Kidney capillary endothelial cell (primary cell): ENCODE measurements around the gene PSTPIP1.

Experiments used
- DNase-seq: peaks from one replicate; pipeline ENCODE4 v3.0.0-alpha.2; 2018; ENCODE audit warnings: low spot score

Gene PSTPIP1

DNA sequence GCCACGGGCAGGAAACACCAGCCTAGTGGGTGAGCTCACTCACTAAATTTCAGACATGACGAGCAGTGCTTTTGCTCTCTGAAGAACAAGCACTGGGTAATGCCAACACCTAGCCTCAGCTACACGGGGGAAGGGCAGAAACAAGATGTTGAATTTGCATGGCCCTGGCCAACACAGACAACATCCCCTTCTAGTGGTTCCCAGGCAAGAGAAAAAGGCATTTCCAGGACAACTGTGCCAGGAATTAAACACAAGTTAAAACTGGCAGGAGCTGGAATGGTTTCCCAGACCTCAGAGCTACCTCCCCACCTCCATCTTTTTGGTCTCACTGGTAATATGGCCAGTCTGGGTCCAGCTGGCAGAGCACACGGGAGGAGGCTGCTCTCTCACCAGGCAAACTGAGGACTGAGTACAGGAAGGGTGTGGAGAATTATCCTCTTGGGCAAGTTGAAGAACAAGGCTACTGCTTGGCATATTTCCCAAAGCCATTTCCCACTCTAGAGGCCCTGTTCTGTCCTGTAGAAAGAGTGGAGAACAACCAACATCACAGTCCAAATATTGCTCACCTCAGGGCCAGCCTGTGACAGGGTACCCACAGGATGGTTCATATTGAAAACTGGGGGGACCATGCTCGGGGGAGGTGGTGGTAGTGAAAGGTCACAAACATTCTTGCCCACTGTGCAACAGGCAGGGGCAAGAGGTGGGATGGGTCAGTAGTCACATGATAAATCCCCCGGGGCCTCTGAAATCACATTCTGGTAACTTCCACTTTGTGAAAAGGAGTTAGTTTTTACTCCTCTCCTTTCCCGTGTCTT, 49.5 kb downstream of the PSTPIP1 start:
- no peak for DNase-seq

DNA sequence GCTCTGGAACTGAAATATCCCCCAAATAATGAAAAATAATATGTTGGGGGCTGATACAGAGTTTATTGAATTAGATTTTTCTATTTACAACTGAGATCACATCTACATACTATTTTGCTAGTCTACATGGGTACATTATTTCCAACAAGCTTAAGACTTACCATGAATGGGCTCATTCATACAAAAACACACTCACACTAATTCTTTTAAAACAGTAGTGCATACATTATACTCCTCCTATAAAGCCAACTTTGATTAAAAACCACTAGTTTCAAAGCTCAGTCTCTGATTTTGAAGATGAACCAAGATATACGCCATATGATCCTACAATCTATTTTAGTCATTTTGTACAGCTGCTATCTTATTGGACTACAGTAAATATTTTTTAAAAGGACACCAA, 51.1 kb downstream of the PSTPIP1 start:
- no peak for DNase-seq

DNA sequence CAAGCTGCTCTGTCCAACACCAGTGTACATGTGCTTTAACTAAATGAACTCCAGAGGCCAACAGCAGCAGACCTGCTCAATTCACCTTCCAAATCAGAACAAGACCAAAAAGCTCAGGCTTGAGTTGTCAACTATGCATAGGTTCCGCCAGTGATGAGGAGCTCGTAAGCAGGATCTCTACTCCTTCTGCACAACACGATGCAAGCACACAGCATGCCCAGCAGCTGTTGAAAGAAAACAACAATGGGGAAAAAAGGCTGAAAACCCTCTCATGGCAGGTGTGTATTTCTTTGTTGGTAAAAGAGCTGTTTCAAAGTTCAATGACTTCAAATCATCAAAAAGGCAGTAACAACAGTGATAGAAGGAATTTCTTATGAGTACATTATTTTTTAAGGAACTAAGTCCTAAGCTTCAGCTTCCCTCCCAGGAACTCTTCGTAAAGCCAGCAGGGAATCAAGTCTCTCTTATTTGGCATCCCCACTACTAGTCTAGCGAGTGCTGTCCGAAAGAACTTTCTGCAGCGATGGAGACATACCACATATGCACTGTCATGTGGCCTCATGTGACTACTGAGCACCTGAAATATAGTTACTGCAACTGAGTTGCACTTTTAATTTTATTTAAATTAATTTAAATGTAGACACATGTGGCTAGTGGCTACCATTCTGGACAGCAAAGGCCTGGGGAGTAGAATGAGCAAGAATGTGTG, 51.9 kb downstream of the PSTPIP1 start:
- DNase-seq, result no peak

DNA sequence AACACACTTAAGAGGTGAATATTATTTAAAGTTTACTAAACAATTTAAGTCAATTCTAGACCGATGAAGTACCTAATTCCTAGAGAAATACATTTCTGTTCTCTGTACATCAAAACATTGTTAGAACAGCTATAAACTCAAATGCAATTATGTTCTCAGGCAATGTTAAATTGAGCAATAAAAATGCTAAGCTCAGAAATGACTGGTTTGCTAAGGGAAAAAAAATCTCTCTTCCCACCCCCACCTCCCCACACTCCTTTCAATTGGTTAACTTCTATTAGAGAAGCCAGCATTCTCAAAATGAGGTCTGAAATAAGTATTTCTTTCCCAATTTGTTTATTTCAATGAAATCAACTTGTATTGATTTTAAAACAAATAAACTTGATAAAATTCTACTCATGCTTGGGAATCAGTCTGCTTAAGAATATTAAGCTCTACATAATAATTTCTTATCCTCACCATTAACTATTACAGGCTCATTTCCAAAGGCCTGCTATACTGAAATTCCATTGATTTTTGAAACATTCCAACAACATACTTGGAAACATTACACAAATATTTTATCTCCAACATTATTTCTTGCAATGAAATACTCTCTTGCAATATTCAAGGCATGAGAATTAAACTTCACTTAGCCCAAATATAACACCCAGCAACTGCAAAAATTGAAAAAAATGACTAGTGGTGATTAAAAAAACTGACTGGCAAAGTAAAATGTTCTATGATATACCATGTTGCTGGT, 53.4 kb downstream of the PSTPIP1 start:
- no peak for DNase-seq

DNA sequence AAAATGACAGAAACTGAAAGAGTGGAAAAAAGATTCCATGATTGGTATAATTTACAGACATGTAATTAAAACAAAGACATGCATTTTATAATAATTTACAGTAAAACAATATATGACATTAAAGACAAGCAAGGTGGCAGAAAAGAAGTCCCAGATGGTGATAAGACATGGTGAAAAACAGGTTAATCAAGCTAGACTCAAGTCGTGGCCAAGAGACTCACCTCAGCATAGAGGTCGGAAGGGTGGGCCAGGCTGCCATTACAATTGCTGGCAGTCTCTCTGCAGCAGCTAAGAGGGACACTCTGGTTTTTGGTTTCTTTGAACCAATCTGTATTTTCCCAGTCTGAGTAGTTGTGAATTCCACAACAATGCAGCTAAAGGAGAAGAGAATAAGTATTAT, 57.6 kb downstream of the PSTPIP1 start:
- no peak for DNase-seq

DNA sequence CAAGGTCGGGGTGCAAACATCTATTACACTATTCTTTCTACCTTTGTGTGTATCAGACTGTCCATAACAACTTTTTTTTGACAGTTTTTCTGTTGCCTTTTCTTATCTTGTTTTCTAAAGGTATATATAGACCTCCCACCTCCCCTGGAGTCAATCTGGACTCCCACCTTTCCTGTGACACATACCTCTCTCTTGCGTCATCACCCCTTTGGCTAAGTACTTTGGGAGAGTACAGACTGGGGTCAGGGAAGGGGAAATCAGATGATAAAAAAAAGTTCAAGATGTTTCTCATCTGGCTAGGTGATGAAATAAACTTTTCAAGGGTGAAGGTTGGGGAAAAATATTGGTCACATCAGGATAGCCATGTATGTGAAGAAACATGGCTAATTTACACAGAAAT, 58.8 kb downstream of the PSTPIP1 start:
- no peak for DNase-seq

DNA sequence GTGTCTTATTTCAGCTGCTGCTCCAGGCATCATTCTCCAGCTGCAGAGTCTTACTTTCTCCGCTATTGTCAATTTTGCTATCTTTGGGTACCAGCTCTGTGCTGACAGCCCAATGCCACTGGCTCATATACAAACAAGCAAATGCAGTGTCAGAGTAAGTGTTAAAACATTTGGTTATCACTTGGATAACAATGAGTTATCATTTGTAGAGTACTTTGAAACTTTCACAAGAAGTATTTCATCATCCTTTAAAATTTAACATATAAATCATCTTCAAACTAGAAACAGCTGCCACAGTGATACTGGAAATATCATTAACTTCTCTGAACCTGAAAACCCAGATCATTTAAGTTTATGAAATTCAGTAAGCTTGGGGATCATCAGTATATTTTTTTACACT, 62.1 kb downstream of the PSTPIP1 start:
- DNase-seq, result no peak

DNA sequence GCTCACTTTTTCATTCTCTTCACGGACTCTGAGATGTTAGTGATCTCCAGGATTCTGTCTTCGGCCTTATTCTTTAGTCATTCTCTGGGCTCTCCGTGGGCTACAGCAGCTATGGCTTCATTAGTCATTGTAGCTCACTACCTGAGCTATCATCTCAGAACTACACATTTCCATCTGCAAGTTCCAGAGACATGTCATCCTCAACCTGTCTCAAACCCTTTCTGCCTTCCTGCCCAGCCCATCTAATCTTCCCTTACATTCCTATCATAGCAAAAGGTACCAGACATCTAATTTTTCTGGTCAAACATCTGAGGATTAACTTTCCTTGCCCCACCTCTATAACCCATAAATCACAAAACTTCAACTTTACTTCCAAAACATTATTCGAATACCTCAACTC, 62.8 kb downstream of the PSTPIP1 start:
- no peak for DNase-seq

DNA sequence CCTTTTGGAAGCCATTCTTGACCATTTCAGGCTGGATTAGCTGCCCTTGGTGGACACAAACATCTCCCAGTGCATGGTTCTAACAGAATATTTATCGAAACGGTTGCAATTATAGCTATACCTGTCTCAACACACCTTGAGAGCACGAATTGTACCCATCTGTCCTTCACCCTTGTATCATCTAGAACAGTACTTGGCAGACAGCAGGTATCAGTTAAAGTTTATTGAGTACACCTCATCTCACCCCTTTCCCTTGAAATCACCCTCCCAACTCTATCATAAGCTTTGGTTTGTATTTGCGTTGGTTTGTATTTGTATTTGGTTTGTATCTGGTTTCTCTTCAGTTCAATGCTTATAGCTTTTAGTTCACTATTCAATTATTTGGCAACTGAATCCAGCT, 63.5 kb downstream of the PSTPIP1 start:
- DNase-seq, result no peak

DNA sequence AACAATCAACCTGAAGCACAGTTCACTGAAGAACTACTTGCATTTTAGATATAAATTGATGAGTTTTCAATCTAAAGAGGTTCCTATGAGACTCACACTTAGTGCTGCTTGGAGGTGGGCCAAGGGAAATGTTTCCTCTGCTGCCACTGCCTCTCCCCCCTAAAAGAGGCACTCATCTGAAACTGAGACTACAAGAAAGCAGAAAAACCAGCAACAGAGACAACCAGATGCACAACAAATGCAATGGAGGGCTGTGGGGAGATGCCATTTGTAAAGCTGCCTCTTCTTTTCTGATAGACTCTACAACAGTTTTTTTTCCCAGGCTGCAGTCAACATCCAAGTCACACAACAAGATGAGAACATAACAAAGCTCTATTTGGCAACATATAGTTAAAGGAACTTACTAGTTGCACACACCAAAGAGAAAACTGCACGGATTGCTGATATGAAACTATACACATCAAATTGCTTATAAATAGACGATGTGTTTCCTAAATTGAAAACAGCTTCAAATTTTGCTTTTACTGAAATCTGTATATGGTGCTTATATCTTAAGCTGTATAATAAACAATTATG, 64.9 kb downstream of the PSTPIP1 start:
- no peak for DNase-seq

DNA sequence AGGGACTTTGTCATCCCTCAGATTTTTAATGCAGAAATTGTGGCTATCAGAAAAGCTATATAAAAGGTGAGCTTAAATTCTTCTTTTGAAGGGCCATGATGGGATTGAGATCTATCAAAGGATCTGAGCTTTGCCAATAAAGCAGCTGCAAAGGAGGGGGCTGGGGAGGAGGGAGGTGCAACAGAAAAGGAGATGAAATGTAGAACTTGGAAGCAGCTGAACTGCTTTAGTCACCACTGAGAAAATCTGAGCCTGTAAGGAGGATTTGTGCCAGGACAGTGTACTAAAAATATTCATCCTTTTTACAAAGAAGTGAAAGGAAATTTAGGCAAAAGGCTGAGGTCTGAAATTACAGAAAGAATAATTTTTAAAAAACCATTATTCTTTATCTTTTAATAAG, 65.6 kb downstream of the PSTPIP1 start:
- no peak for DNase-seq

DNA sequence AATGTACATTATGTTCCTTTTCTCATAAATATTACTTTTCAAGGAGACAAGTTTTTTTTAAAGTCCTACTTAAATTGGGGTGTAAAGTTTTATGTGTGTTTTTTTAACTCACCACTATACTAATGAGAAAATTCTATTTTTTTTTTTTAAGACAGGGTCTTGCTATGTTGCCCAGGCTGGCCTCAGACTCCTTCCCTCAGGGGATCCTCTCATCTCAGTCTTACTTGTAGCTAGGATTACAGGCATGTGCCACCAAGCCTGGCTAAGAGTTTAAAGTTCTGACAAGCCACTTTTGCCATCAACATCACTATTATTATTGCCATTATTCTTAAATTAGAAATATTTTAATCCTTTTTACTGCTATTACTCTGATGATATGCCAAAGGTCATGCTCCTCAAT, 68.3 kb downstream of the PSTPIP1 start:
- no peak for DNase-seq

DNA sequence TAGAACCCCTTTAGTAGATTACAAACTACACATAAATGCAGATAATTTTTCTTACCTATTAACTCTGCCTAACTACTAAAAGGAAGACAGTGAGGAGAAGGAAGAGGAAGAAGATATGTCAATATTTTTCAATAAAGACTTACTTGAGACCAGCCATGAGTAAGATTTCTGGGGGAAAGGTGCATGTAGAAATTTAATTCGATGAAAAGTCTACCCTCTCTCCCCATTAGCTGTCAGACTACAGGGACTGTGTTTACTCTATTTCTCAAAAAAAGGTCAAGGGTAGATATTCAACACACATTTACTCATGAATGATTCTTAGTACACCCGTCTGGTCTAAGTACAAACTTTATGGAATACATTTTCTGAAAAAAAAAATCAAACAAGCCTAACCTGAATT, 69.1 kb downstream of the PSTPIP1 start:
- no peak for DNase-seq

DNA sequence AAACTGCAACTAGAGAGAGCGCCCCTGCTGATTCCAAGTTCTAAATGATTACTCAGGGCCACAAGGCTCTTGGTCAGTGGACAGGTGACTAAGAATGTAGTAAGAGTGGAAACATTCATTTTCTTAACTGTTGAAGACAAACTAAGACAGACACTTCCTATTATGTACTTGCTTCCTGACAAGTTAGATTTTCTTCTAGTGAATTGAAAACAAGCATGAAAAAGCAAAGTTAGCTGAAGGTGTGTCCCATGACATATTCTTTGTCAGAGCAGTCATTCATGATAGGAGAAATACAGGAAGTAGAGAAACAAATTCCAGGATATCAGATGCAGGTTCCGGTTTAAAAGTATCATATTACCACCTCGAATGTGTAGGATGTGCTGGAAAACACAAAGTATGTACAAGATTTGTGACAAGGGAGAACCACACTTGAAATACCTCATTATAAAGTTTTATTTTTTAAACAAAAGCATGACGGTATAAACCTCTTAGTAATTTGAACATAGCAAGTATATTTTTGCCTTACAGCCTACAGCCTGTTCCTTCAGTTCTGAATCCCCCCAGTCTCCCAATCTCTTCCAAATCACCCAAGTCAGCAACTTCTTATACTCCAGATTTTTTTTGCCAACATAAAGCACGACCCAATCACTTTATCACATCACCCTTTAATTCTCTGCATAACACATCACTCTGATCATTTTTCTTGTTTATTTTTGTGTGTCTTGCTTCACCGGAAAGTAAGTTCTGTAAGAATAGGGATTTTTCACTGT, 69.8 kb downstream of the PSTPIP1 start:
- DNase-seq, result peak; percentile 89

DNA sequence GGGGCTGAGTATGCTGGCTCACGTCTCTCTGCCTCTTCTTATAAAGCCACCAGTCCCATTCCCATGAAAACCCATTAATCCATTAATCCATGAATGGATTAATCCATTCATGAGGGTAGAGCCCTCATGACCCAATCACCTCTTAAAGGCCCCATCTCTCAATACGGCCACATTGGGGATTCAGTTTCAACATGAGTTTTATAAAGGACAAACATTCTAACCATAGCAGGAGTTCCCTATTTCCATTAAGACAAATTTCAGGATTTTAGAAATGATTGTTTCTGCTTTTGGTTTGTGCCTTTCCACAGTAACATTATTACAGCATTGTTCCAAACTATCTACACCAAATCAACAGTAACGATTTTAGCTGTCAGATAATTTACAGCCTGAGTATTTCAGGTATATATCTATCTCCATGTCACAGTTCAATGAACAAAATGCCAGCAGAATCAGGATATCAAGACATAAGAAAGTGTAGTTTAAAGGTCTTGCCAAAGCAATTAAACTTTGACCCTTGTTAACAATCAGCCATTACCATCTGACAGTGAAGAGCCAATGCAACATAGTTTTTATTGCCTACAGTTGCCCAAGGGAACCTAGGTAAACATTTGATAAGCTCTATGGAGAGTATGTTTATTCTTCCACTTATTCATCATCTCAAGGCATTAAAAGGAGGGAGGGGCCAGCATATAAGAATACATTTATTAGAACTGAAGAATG, 72.2 kb downstream of the PSTPIP1 start:
- no peak for DNase-seq

DNA sequence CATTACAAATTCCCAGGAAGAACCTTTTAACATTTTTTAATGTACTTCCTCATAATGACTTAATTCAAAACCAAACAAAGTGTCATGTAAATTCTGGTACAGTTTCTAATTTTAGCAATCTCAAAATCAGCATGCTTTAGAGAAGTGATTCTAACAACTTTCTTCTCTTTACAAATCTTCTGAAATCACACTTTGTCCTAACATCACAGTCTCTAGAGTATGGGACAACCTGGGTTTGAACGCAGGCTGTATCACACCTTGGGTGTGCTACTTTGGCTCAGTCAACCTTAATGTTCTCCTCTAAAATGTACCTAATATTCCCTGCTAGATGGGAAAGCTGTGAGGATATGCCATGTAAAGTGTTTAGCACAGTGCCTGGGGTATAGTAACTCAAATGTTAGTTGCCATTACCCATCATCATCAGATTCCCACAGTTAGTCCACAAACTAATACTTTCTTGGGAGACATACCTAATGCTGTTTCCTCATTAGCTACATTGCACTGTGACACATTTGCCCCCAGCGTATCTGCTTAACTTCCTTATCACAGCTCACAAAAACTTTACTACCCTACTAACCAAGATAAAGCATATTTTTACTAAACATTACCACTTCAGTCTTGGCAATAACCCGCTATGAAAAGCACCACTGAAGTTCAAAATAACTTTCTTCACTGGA, 72.9 kb downstream of the PSTPIP1 start:
- DNase-seq, result no peak

DNA sequence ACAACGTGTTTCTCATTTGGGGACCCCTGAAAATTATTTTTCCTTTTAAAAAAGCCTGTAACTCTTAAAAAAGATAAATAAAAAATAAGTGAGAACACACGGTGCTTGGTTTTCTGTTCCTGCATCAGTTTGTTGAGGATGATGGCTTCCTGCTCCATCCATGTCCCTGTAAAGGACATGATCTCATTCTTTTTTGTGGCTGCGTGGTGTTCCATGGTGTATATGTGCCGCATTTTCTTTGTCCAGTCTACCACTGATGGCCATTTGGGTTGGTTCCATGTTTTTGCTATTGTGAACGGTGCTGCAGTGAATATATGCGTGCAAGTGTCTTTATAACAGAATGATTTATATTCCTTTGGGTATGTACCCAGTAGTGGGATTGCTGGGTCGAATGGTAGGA, 73.7 kb downstream of the PSTPIP1 start:
- no peak for DNase-seq

DNA sequence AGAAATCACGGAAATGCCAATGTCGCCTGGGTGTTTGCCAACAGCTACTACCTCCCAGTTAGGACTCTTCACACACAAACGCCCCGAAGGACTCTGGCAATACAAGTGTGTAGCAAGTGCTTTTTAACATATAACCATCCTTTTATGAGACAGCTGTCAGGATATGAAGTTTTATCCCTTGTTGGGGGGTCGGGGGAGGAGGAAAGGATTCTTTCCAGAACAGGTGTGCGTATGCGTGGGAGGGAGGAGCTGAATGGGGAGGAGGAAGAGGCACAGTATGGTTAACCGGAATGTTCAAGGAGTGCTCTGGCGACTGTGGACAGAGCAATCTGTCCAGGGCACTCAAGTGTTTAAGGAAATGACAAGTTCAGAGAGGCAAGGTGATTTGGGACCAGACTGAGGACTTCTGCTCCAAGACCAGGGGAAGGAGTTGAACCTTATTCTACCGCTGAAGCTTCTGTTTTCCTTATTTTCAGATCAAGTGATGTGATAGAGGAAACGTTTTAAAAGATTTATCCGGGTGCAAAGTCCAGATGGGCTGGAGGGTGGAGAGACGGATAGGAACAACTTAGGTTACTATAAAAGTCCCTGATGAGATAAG, 74.7 kb downstream of the PSTPIP1 start:
- no peak for DNase-seq

DNA sequence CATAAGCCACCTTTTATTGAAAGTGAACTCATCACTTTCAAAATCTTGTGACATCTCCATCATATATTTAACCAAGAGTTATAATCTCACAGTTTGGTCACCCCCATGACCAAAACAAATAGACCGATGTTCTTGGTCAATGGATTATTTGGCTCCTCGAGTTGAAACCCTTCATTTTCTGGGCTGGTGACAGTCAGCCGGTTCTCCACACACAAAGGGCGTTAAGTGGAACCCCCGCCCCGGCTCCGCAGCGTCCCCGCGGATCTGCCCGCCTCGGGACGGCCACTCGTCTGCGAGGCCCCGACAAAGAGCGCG, 75.2 kb downstream of the PSTPIP1 start:
- DNase-seq, result no peak
